HEK293 (cell line): ENCODE data around the gene RGS4.

ENCODE experiments used
- CTCF ChIA-PET: fragments of 350-600 bp; formaldehyde crosslinking; extraction: SDS; loops from one replicate; lab custom pipeline; 2021; ENCODE audit warnings: antibody characterized with exemption; lab: Yijun Ruan, JAX
- POLR2A ChIA-PET: fragments of 300-600 bp; formaldehyde crosslinking; extraction: SDS; loops from one replicate; lab custom pipeline; 2020; ENCODE audit warnings: antibody characterized with exemption, inconsistent platforms; lab: Yijun Ruan, JAX
- H3K27ac ChIP-seq: fragments of 200-500 bp; sonication (Bioruptor generic); 2 replicates; pipeline ENCODE4 v1.5.1; 2014; ENCODE audit warnings: low read depth, low read length, control low read depth, inconsistent platforms; ENCODE audit errors: extremely low read depth
- H3K36me3 ChIP-seq, 2 experiments: fragments of 200-500 bp in 1 of 2; sonication (Bioruptor generic) in 1 of 2; 1 replicate in 1 of 2; 2 replicates in 1 of 2; pipeline ENCODE4 v1.5.1; 2014 to 2017; ENCODE audit warnings: inconsistent platforms in 2 of 2, low read length in 2 of 2; ENCODE audit not compliant: control insufficient read depth in 2 of 2, insufficient read depth in 1 of 2
- H3K4me1 ChIP-seq: fragments of 200-500 bp; sonication (Bioruptor generic); 2 replicates; pipeline ENCODE4 v1.5.1; 2014; ENCODE audit warnings: mild to moderate bottlenecking, low read length, inconsistent platforms; ENCODE audit not compliant: control insufficient read depth, insufficient read depth
- H3K4me3 ChIP-seq: 2 replicates; pipeline ENCODE4 v1.5.1; 2011; ENCODE audit warnings: low read depth, mild to moderate bottlenecking, control low read depth, low read length, moderate library complexity
- H3K9me3 ChIP-seq: fragments of 200-500 bp; sonication (Bioruptor generic); 2 replicates; pipeline ENCODE4 v1.5.1; 2014; ENCODE audit warnings: low read depth, low read length, inconsistent platforms; ENCODE audit not compliant: control insufficient read depth, insufficient read depth
- BCL11A ChIP-seq: fragments of 450-650 bp; formaldehyde crosslinking; IDR thresholded peaks from 2 replicates; pipeline ENCODE4 v1.5.1; 2016; ENCODE audit warnings: low read depth, missing biosample characterization, missing genetic modification characterization
- EGR2 ChIP-seq: fragments of 450-650 bp; formaldehyde crosslinking; IDR thresholded peaks from 2 replicates; pipeline ENCODE4 v1.5.1; 2016; ENCODE audit warnings: low read depth, missing biosample characterization, missing genetic modification characterization
- GFI1B ChIP-seq: fragments of 450-650 bp; formaldehyde crosslinking; IDR thresholded peaks from 2 replicates; pipeline ENCODE4 v1.5.1; 2016; ENCODE audit warnings: missing biosample characterization, missing genetic modification characterization
- IKZF3 ChIP-seq: fragments of 450-650 bp; IDR thresholded peaks from 2 replicates; pipeline ENCODE4 v1.5.0; 2018; ENCODE audit warnings: missing biosample characterization, mild to moderate bottlenecking, missing genetic modification characterization, moderate library complexity
- OSR2 ChIP-seq: fragments of 450-650 bp; formaldehyde crosslinking; IDR thresholded peaks from 2 replicates; pipeline ENCODE4 v1.5.1; 2016; ENCODE audit warnings: missing biosample characterization, missing genetic modification characterization
- PRDM1 ChIP-seq: fragments of 450-650 bp; formaldehyde crosslinking; IDR thresholded peaks from 2 replicates; pipeline ENCODE4; 2016; ENCODE audit warnings: missing biosample characterization, missing genetic modification characterization
- SALL2 ChIP-seq: fragments of 450-650 bp; formaldehyde crosslinking; IDR thresholded peaks from 2 replicates; pipeline ENCODE4 v1.5.0; 2017; ENCODE audit warnings: missing biosample characterization, mild to moderate bottlenecking, missing genetic modification characterization, borderline replicate concordance
- YY2 ChIP-seq: fragments of 450-650 bp; formaldehyde crosslinking; IDR thresholded peaks from 2 replicates; pipeline ENCODE4 v1.5.1; 2016; ENCODE audit warnings: missing biosample characterization, missing genetic modification characterization
- ZBTB6 ChIP-seq: fragments of 450-650 bp; formaldehyde crosslinking; IDR thresholded peaks from 2 replicates; pipeline ENCODE4 v1.5.1; 2017; ENCODE audit warnings: missing biosample characterization, missing genetic modification characterization
- ZFHX2 ChIP-seq: fragments of 450-650 bp; formaldehyde crosslinking; conservative IDR thresholded peaks from 2 replicates; pipeline ENCODE4 v1.5.1; 2016; ENCODE audit warnings: missing biosample characterization, missing genetic modification characterization
- ZFP69B ChIP-seq: fragments of 450-650 bp; formaldehyde crosslinking; IDR thresholded peaks from 2 replicates; pipeline ENCODE4 v1.5.1; 2016; ENCODE audit warnings: missing biosample characterization, missing genetic modification characterization
- ZNF223 ChIP-seq: fragments of 450-650 bp; formaldehyde crosslinking; IDR thresholded peaks from 2 replicates; pipeline ENCODE4 v1.5.1; 2016; ENCODE audit warnings: missing biosample characterization, missing genetic modification characterization
- ZNF311 ChIP-seq: fragments of 450-650 bp; formaldehyde crosslinking; IDR thresholded peaks from 2 replicates; pipeline ENCODE4 v1.5.1; 2017; ENCODE audit warnings: missing biosample characterization, missing genetic modification characterization, borderline replicate concordance
- ZNF488 ChIP-seq: fragments of 450-650 bp; formaldehyde crosslinking; IDR thresholded peaks from 2 replicates; pipeline ENCODE4 v1.5.1; 2016; ENCODE audit warnings: missing biosample characterization, missing genetic modification characterization
- ZNF76 ChIP-seq: fragments of 450-650 bp; formaldehyde crosslinking; IDR thresholded peaks from 2 replicates; pipeline ENCODE4; 2016; ENCODE audit warnings: low read depth, missing biosample characterization, missing genetic modification characterization, borderline replicate concordance
- ZNF768 ChIP-seq: fragments of 450-650 bp; formaldehyde crosslinking; IDR thresholded peaks from 2 replicates; pipeline ENCODE4 v1.5.1; 2018; ENCODE audit warnings: missing biosample characterization, mild to moderate bottlenecking, missing genetic modification characterization
- ZSCAN30 ChIP-seq: fragments of 450-650 bp; IDR thresholded peaks from 2 replicates; pipeline ENCODE4 v1.5.1; 2018; ENCODE audit warnings: missing biosample characterization, mild to moderate bottlenecking, missing genetic modification characterization, moderate library complexity
- TF ChIP-seq, protein P1 (sequence below): fragments of 450-650 bp; formaldehyde crosslinking; IDR thresholded peaks from 2 replicates; pipeline ENCODE4 v1.5.1; 2016; ENCODE audit warnings: missing biosample characterization, missing genetic modification characterization, low read depth
- TF ChIP-seq, protein P2 (sequence below): fragments of 450-650 bp; formaldehyde crosslinking; IDR thresholded peaks from 2 replicates; pipeline ENCODE4 v1.5.1; 2016; ENCODE audit warnings: missing biosample characterization, missing genetic modification characterization, borderline replicate concordance
- TF ChIP-seq, protein P3 (sequence below): fragments of 450-650 bp; formaldehyde crosslinking; IDR thresholded peaks from 2 replicates; pipeline ENCODE4 v1.5.1; 2016; ENCODE audit warnings: missing biosample characterization, missing genetic modification characterization

The RGS4 gene

DNA sequence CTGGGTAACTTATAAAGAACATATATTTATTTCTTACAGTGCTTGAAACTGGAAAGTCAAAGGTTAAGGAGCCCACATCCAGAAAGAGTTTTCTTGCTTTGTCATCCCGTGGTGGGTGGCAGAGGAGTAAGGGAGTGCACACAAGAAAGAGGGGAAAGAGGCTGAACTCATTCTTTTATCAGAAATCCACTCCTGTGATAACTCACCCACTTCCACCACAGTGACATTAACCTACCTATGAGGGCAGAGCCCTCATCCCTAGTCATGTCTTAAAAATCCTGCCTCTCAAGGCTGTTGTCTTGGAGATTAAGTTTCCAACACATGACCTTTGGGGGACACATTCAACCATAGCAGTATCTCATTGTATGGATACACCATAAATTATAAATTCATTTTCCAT lies 32.5 kb upstream of the RGS4 start:
- TF ChIP-seq EGR2 (tag by site-specific recombination), result peak; percentile 86
- TF ChIP-seq GFI1B (tag by site-specific recombination), result no peak
- TF ChIP-seq, protein P1, sequence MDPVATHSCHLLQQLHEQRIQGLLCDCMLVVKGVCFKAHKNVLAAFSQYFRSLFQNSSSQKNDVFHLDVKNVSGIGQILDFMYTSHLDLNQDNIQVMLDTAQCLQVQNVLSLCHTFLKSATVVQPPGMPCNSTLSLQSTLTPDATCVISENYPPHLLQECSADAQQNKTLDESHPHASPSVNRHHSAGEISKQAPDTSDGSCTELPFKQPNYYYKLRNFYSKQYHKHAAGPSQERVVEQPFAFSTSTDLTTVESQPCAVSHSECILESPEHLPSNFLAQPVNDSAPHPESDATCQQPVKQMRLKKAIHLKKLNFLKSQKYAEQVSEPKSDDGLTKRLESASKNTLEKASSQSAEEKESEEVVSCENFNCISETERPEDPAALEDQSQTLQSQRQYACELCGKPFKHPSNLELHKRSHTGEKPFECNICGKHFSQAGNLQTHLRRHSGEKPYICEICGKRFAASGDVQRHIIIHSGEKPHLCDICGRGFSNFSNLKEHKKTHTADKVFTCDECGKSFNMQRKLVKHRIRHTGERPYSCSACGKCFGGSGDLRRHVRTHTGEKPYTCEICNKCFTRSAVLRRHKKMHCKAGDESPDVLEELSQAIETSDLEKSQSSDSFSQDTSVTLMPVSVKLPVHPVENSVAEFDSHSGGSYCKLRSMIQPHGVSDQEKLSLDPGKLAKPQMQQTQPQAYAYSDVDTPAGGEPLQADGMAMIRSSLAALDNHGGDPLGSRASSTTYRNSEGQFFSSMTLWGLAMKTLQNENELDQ (tag by site-specific recombination), result no peak
- peak; percentile 65 for TF ChIP-seq ZFHX2 (tag by site-specific recombination)
- TF ChIP-seq YY2, result no peak
- Histone ChIP-seq H3K4me1 (peaks cover 3% of the 10 kb centered on the region; the same call in 1 of the 2 replicates), H3K36me3 (no peaks in the 10 kb centered on the region), H3K27ac (no peak overlapping the region), H3K4me3 (no peak overlapping the region), H3K9me3 (no peaks in the 10 kb centered on the region)
- CTCF ChIA-PET, result no interaction called here
- POLR2A ChIA-PET, result no interaction called here

DNA sequence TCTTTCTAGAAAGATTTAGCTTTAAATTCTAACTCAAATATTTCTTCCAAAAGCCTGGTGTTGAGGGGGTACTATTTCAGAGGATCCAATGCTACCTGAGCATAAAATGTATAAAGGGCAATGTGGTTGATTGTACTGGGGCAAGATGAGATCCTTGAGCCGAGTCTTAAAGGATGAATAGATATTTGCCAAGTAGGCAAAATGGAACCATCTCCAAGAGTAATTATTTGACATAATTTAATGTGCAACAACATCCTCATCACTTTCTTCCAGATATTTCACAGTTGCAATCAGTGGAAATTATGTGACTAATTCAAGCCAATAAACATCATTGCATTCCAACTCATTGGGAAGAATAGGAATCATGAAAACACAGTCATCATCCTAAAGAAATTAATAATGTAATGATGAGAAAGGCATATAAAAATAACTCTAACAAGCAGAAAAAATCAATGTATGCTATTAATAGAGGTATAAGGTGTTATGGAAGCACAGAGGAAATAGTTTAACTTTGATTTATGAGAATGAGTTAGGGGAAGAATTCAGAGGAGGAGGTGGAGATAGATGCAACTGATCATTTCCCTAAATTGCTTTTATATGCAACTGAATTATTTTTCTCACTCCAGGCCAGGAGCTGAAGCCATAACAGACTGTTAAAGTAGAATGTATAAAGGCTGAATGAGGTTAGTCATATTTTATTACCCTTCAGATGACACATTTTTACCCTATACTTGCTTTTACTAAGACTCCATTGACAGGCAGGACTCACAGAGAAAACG lies 30.0 kb upstream of the RGS4 start:
- no peak overlapping the region for H3K27ac ChIP-seq
- H3K36me3 ChIP-seq, result no peaks in the 10 kb centered on the region
- CTCF ChIA-PET, result no interaction called here
- H3K4me3 ChIP-seq, result no peak overlapping the region
- peaks cover 3% of the 10 kb centered on the region; the same call in 1 of the 2 replicates for H3K4me1 ChIP-seq
- POLR2A ChIA-PET, result no interaction called here
- no peak for TF ChIP-seq ZNF223 (tag by site-specific recombination)
- TF ChIP-seq SALL2 (tag by site-specific recombination), result no peak
- no peak for TF ChIP-seq ZFP69B
- TF ChIP-seq BCL11A (tag by site-specific recombination), result no peak
- no peak for TF ChIP-seq ZNF311 (tag by site-specific recombination)
- TF ChIP-seq ZNF76 (tag by site-specific recombination), result no peak
- no peak for TF ChIP-seq PRDM1 (tag by site-specific recombination)
- no peak for TF ChIP-seq IKZF3
- no peak for TF ChIP-seq ZNF768 (tag by site-specific recombination)
- H3K9me3 ChIP-seq, result no peaks in the 10 kb centered on the region

GRCh38 chr1:163039707-163040093 lies 29.5 kb upstream of the RGS4 start:
- CTCF ChIA-PET, result no interaction called here
- Histone ChIP-seq H3K9me3 (no peaks in the 10 kb centered on the region), H3K27ac (no peak overlapping the region), H3K4me3 (no peak overlapping the region), H3K4me1 (peaks cover 3% of the 10 kb centered on the region; the same call in 1 of the 2 replicates), H3K36me3 (no peaks in the 10 kb centered on the region)
- POLR2A ChIA-PET, result no interaction called here
- TF ChIP-seq ZSCAN30 (tag by site-specific recombination), result no peak
- no peak for TF ChIP-seq ZNF488 (tag by site-specific recombination)
- TF ChIP-seq, protein P2, sequence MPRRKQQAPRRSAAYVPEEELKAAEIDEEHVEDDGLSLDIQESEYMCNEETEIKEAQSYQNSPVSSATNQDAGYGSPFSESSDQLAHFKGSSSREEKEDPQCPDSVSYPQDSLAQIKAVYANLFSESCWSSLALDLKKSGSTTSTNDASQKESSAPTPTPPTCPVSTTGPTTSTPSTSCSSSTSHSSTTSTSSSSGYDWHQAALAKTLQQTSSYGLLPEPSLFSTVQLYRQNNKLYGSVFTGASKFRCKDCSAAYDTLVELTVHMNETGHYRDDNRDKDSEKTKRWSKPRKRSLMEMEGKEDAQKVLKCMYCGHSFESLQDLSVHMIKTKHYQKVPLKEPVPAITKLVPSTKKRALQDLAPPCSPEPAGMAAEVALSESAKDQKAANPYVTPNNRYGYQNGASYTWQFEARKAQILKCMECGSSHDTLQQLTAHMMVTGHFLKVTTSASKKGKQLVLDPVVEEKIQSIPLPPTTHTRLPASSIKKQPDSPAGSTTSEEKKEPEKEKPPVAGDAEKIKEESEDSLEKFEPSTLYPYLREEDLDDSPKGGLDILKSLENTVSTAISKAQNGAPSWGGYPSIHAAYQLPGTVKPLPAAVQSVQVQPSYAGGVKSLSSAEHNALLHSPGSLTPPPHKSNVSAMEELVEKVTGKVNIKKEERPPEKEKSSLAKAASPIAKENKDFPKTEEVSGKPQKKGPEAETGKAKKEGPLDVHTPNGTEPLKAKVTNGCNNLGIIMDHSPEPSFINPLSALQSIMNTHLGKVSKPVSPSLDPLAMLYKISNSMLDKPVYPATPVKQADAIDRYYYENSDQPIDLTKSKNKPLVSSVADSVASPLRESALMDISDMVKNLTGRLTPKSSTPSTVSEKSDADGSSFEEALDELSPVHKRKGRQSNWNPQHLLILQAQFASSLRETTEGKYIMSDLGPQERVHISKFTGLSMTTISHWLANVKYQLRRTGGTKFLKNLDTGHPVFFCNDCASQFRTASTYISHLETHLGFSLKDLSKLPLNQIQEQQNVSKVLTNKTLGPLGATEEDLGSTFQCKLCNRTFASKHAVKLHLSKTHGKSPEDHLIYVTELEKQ (tag by site-specific recombination), result no peak
- TF ChIP-seq, protein P3, sequence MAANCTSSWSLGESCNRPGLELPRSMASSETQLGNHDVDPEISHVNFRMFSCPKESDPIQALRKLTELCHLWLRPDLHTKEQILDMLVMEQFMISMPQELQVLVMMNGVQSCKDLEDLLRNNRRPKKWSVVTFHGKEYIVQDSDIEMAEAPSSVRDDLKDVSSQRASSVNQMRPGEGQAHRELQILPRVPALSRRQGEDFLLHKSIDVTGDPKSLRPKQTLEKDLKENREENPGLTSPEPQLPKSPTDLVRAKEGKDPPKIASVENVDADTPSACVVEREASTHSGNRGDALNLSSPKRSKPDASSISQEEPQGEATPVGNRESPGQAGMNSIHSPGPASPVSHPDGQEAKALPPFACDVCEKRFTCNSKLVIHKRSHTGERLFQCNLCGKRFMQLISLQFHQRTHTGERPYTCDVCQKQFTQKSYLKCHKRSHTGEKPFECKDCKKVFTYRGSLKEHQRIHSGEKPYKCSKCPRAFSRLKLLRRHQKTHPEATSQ (tag by site-specific recombination), result no peak
- no peak for TF ChIP-seq OSR2 (tag by site-specific recombination)
- TF ChIP-seq ZBTB6 (tag by site-specific recombination), result no peak
